ENCODE results near the gene SLC6A17. TPM values are rescaled to one million over a fixed set of nuclear protein-coding genes. Genes with fewer than 3 reads are reported as not detected.

Gene SLC6A17
- polyA plus RNA-seq, 3 donors: not detected

DNA sequence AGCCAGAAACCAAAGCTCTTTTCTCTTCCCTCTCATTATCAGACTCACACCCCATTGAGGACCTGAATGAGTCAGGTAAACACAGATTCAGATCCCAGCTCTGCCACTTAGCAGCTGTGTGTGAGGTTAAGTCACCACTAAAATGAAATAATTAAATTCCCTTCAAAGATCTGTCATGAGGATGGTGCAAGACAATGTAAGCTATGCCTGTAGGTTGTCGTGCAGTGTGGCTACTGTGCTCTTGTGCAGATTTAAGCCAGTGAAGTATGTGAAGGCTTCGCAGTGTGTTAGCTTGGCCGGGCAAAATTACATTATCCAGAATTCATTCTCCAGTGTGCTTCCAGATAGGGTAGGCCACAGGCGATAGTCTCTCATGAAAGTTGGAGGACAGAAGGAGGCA is 24.5 kb upstream of the SLC6A17 start:
- peaks cover 34 to 45% (median 39%) of the 10 kb centered on the region in 3 donors for H3K27me3 Mint-ChIP-seq (ENCODE audit: low read depth in 3 of 3)
- Histone ChIP-seq H3K27ac (ENCODE audit: low read depth in 1 of 2, low read length in 2 of 2) (no peak overlapping the region), H3K4me2 (replicated peaks; ENCODE audit: extremely low read depth, low read length, poor library complexity, severe bottlenecking) (no peak overlapping the region), H3K36me3 (replicated peaks in 1 of 2; ENCODE audit: control insufficient read depth in 1 of 2, insufficient read depth in 2 of 2, low read length in 2 of 2) (no peaks in the 10 kb centered on the region), H3K27me3 (ENCODE audit: control insufficient read depth in 2 of 2, insufficient read depth in 2 of 2, low read length in 2 of 2) (peaks cover 5 to 37% of the 10 kb centered on the region in 2 donors), H3K4me1 (ENCODE audit: control insufficient read depth in 1 of 2, insufficient read depth in 2 of 2, low read length in 2 of 2) (no peaks in the 10 kb centered on the region), H2AFZ (ENCODE audit: insufficient read depth, low read depth, low read length, poor library complexity, severe bottlenecking) (no peak overlapping the region), H4K20me1 (ENCODE audit: insufficient read depth, low read length) (no peaks in the 10 kb centered on the region), H3K79me2 (ENCODE audit: insufficient read depth, low read length) (no peaks in the 10 kb centered on the region), H3K4me3 (replicated peaks in 1 of 3; ENCODE audit: low read depth in 2 of 3, low read length in 3 of 3) (no peak overlapping the region), H3K9me3 (replicated peaks in 1 of 2; ENCODE audit: control insufficient read depth in 1 of 2, insufficient read depth in 1 of 2, low read length in 2 of 2) (peaks cover 10 to 19% of the 10 kb centered on the region in 2 donors), H3K9ac (ENCODE audit: insufficient read depth, low read length, poor library complexity, severe bottlenecking) (no peak overlapping the region)
- H3K4me1 Mint-ChIP-seq: no peaks in the 10 kb centered on the region
- WGBS (ENCODE audit: insufficient coverage): no CpG with 5 or more reads among the region's 4 CpGs
- no peak overlapping the region for H3K27ac Mint-ChIP-seq
- TF ChIP-seq, protein P1, sequence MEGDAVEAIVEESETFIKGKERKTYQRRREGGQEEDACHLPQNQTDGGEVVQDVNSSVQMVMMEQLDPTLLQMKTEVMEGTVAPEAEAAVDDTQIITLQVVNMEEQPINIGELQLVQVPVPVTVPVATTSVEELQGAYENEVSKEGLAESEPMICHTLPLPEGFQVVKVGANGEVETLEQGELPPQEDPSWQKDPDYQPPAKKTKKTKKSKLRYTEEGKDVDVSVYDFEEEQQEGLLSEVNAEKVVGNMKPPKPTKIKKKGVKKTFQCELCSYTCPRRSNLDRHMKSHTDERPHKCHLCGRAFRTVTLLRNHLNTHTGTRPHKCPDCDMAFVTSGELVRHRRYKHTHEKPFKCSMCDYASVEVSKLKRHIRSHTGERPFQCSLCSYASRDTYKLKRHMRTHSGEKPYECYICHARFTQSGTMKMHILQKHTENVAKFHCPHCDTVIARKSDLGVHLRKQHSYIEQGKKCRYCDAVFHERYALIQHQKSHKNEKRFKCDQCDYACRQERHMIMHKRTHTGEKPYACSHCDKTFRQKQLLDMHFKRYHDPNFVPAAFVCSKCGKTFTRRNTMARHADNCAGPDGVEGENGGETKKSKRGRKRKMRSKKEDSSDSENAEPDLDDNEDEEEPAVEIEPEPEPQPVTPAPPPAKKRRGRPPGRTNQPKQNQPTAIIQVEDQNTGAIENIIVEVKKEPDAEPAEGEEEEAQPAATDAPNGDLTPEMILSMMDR (IDR thresholded peaks at IDR 0.05): no peak
- H3K9me3 Mint-ChIP-seq: peaks cover 8 to 30% (median 17%) of the 10 kb centered on the region in 7 donors
- intact Hi-C loops (cut with micrococcal nuclease): no loop called here
- no peak for DNase-seq
- no peak overlapping the region for H3K4me3 Mint-ChIP-seq
- H3K36me3 Mint-ChIP-seq: no peaks in the 10 kb centered on the region

DNA sequence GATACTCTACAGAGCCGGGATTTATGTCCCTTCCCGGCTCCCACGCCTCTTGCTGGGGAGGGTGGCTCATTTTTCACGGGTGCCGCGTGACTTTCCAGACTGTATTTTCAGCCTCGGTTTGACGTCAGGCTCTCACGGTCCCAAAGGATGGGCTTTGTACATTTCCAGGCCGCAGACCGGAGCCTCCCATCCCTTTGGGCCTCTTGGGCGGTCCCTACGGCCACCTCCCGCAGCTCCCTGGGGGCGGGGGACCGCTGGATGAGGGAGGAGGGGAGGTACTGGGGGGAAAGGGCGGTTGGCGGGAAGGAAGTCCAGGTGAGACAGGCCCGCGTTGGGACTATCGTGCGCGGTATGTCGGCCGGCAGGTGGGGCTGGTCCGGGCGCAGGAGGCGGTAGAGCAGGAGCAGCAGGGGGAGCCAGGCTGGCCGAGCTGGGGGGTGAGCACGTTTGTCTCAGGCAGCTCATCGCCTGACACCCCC is 20.1 kb upstream of the SLC6A17 start:
- H3K27ac Mint-ChIP-seq: no peak overlapping the region
- H3K9me3 Mint-ChIP-seq: peaks cover 3 to 14% (median 7%) of the 10 kb centered on the region in 7 donors
- no peak overlapping the region for H3K4me3 ChIP-seq (replicated peaks in 1 of 3; ENCODE audit: low read depth in 2 of 3, low read length in 3 of 3)
- H3K27me3 ChIP-seq (ENCODE audit: control insufficient read depth in 2 of 2, insufficient read depth in 2 of 2, low read length in 2 of 2): peaks cover 9 to 43% of the 10 kb centered on the region in 2 donors
- no peaks in the 10 kb centered on the region for H3K4me1 ChIP-seq (ENCODE audit: control insufficient read depth in 1 of 2, insufficient read depth in 2 of 2, low read length in 2 of 2)
- no peaks in the 10 kb centered on the region for H3K79me2 ChIP-seq (ENCODE audit: insufficient read depth, low read length)
- H3K4me3 Mint-ChIP-seq: peak overlapping the region in 1 of 2 donors; percentile 53
- H4K20me1 ChIP-seq (ENCODE audit: insufficient read depth, low read length): no peaks in the 10 kb centered on the region
- intact Hi-C loops (cut with micrococcal nuclease): no loop called here
- H3K36me3 Mint-ChIP-seq: no peaks in the 10 kb centered on the region
- H3K27ac ChIP-seq (ENCODE audit: low read depth in 1 of 2, low read length in 2 of 2): no peak overlapping the region
- H2AFZ ChIP-seq (ENCODE audit: insufficient read depth, low read depth, low read length, poor library complexity, severe bottlenecking): no peak overlapping the region
- no peaks in the 10 kb centered on the region for H3K36me3 ChIP-seq (replicated peaks in 1 of 2; ENCODE audit: control insufficient read depth in 1 of 2, insufficient read depth in 2 of 2, low read length in 2 of 2)
- 7% methylated on average over 22 of the region's 31 CpGs for WGBS (ENCODE audit: insufficient coverage)
- DNase-seq: no peak
- H3K27me3 Mint-ChIP-seq (ENCODE audit: low read depth in 3 of 3): peaks cover 40 to 52% (median 47%) of the 10 kb centered on the region in 3 donors
- TF ChIP-seq, protein P1 (IDR thresholded peaks at IDR 0.05): no peak
- H3K4me1 Mint-ChIP-seq: no peaks in the 10 kb centered on the region
- H3K9ac ChIP-seq (ENCODE audit: insufficient read depth, low read length, poor library complexity, severe bottlenecking): no peak overlapping the region
- H3K9me3 ChIP-seq (replicated peaks in 1 of 2; ENCODE audit: control insufficient read depth in 1 of 2, insufficient read depth in 1 of 2, low read length in 2 of 2): peaks cover 10 to 14% of the 10 kb centered on the region in 2 donors
- no peak overlapping the region for H3K4me2 ChIP-seq (replicated peaks; ENCODE audit: extremely low read depth, low read length, poor library complexity, severe bottlenecking)
